ENCODE results near the gene GASK1B.

DNA sequence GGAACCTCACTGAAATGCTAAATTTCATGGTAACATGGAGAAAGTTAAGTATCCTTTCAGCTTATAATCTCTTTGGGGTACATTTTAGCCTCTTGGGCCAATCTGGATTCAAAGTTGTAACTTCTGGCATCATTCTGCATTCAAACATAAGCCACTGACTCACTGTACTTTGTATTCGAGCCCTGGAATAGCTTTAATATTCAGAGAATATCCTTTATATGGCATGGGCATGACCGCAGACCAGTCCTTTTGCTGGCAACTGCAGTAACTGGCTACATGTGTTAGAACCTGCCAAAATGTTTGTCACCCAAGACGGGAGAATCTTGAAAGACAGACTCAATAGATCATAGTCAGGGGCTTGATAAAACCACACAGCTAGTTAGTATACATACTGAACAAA lies 3.3 kb downstream of the GASK1B start:
- no peak for TF ChIP-seq POLR2A (IDR thresholded peaks at IDR 0.05)
- TF ChIP-seq, protein P1, sequence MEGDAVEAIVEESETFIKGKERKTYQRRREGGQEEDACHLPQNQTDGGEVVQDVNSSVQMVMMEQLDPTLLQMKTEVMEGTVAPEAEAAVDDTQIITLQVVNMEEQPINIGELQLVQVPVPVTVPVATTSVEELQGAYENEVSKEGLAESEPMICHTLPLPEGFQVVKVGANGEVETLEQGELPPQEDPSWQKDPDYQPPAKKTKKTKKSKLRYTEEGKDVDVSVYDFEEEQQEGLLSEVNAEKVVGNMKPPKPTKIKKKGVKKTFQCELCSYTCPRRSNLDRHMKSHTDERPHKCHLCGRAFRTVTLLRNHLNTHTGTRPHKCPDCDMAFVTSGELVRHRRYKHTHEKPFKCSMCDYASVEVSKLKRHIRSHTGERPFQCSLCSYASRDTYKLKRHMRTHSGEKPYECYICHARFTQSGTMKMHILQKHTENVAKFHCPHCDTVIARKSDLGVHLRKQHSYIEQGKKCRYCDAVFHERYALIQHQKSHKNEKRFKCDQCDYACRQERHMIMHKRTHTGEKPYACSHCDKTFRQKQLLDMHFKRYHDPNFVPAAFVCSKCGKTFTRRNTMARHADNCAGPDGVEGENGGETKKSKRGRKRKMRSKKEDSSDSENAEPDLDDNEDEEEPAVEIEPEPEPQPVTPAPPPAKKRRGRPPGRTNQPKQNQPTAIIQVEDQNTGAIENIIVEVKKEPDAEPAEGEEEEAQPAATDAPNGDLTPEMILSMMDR (IDR thresholded peaks at IDR 0.05) = no peak

Measured in heart left ventricle (tissue), 13 donors.